HG03565 (cell line): ENCODE measurements around the gene SMPD3.

Experiments
- ATAC-seq: cut with Tn5 transposase; IDR thresholded peaks from one replicate; pipeline ENCODE4 v1.9.1; 2021; ENCODE audit warnings: mild to moderate bottlenecking, moderate library complexity; ENCODE audit not compliant: unreplicated experiment

Gene SMPD3

DNA sequence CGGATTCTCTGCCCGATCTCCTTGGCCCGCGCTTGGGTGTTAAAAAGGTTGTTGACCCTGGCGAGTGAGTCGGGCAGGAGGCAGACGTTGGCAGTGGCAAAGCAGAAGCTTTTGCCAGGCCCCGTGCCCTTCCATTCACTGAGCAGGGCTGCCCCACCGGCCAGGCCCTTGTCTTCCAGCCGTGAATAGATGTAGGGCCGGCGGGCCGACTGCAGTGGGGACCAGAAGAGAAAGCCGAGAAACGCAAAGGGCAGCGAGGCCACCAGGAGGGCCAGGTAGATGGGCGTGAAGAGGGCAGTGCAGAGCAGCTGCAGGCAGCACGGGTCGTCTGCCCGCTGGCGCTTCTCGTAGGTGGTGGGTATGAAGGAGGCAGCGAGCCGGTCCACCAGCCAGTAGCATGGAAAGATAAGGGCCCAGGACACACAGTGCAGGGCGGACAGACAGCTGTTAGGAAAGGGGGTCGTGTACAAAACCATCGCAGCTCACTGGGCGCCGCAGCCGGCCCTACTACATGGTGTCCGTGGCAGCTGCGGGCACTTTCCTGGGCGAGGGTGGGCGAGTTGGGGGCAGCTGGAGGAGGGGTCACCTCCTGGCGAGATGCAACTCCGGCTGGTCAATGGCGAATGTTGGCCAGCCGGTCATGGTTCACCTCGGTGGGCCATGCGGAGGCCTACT is 76.5 kb downstream of the SMPD3 start:
- no peak for ATAC-seq

DNA sequence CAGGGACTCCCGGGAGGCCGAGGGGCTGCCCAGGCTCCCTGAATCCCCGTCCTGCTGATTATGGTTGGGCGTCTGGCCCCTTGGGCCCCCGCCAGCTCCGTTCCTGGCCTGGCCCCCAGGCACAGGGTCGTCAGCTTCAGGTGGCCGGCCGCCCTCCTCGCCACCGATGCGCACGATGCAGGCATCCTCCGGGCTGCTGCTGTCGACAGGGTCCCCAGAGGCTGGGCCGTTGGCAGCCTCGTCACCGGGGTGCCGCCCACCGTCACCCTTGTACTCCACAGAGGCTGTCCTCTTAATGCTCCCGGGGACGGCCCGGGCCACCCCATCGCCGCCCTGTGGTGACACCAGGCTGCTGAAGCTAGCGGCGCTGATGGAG is 77.0 kb downstream of the SMPD3 start:
- no peak for ATAC-seq

- no peak for ATAC-seq
Observed at GRCh38 chr16:68370581-68371275, 77.6 kb downstream of the SMPD3 start.

DNA sequence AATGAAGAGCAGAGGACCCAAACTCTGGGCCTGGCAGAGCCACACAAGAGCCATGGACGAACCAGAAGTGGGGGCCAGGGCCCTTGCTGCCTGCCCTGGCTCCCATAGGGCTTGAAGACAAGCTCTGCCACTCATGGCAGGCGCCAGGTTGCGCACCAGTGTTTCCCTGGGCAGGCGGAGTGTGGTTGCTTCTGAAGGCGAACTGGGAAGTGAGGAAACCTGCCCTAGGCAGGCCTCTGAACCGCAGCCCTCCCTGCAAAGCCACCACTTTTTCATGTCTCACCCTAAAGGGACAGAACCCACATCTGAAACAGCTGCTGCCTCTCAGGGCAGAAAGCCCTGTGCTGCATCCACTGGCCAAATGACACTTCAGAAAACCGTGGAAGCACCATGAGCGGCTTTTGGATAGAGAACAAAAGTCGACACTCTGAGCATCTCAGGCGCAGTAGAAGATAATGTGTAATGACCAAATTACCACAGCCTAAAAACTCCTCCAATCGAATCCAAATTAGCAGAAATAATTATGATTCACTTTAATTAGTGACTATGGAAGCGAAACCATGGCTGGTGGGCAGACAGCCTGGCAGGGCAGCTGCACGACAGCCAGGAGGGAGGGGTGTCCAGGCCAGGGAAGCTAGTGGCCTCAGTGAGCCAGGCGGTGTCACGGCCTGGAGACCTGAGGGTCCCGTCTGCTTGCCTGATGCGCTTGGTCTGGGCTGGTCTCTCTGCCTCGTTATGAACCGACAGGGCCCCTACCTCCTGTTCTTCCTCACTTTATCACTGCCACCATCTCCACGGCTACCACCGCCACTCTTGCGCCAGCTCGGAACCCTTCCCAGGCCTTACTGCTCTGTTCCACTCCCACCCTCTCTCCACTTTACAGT is 78.4 kb downstream of the SMPD3 start:
- ATAC-seq, result peak; percentile 49

DNA sequence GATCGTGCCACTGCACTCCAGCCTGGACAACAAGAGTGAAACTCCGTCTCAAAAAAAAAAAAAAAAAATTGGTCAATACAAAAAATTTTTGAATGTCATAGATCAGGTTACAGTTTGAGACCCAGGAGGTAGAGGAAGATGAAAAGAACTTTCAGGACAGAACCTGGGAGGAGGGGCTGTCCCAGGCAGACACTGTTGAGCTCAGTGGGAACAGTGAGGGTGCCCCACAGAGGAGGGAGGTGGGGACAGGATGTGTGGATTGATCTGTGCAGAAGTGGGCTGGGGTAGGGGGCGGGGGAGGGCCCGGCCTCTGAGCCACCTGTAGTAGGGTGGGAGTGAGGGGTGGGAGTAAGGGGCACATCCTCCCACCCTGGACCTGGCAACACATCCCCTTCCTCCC is 79.1 kb downstream of the SMPD3 start:
- no peak for ATAC-seq

GRCh38 chr16:68368301-68368888 is 79.9 kb downstream of the SMPD3 start:
- no peak for ATAC-seq

GRCh38 chr16:68367891-68368290 is 80.4 kb downstream of the SMPD3 start:
- ATAC-seq, result no peak

DNA sequence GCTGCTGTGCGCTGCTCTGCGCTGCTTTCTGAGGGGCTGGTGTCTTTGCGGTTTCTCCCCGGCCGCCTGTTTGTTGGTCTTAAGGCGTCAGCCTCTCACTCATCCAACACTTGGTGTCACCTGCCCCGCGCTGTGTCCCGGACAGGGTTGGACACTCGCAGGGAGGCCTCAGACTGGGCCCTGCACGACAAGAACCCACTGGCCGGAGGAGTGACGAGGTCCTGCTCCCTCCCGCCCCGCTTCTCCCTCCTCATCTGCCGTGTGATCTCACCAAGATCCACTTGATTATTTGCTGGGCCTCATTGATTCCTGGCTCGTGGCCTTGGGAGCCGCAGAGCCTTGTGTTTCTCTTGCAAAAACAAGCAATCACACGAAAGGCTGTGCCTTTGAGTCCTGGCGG is 80.9 kb downstream of the SMPD3 start:
- no peak for ATAC-seq

DNA sequence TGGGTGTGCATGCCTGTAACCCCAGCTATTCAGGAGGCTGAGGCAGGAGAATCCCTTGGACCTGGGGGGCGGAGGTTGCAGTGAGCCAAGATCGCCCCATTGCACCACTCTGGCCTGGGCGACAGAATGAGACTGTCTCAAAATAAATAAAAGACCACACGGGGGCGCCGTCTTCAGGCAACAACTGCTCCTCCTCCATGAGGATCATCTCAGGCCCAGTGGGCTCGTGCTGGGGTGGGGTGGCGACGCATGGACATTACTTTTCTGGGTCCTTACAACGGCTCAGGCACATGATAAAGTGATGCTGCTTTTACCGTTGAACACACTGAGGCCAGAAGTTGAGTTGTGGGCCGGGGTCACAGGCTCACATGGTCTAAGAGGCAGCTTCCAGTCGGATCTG is 81.3 kb downstream of the SMPD3 start:
- ATAC-seq, result no peak

DNA sequence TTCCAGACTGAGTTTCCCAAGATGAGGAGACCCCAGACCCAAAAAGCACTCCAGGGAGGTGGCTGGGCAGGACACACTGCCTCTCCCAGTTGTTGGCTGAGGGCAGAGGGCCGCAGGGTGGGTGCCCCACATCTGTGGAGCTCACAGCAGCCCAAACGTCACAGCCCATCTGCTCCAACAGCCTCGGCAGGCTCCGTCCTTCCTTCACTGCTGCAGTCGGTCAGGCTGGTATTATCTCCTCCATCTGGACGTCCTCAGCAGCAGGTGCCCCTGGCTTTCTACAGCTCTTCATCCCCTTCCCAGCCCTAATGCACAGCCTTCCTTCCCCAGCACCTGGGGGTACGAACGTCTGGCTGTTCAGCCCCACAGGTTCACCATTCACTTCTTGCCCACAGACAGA is 82.2 kb downstream of the SMPD3 start:
- no peak for ATAC-seq

GRCh38 chr16:68365167-68365817 is 83.0 kb downstream of the SMPD3 start:
- ATAC-seq, result no peak

GRCh38 chr16:68364561-68364998 is 83.7 kb downstream of the SMPD3 start:
- ATAC-seq, result no peak

DNA sequence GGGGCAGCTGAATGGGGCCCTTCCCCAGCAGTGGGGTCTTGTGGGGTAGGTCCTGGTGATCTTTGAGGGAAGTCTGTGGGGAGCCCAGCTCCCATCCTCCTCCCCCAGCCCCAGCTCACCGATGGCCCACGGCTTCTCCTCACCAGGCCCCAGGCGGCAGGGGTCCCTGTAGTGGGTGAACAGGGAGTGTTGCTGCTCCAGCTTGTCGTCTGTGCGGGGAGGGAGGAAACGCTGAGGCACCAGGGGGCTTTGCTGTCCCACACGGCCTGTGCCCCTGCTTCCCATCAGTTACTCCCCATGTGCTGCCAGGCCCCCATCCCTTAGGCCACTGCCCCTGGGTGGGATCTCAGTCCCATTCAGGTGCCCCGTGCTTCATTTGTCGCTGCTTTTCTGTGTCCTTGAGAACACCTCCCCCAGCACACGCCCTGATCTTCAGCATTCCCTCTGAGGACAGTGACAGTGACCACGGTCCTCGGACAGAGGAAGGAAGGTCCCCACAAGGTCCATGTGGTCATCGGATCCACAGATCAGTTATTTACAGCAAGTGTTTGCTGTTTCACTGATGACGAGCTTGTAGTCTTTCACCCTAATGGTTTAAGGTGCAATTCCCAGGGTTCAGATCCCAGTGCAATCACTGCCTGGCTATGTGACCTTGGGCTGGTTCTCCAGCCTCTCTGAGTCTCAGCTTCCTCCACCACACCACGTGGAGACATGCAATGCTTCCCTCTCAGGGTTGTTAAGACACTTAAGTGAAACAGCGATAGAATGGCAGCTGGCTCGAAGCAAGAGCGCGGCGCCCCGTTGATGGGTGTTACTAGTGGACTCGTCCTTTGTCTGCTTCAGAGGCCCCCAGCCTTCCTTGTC is 84.4 kb downstream of the SMPD3 start:
- ATAC-seq, result no peak

DNA sequence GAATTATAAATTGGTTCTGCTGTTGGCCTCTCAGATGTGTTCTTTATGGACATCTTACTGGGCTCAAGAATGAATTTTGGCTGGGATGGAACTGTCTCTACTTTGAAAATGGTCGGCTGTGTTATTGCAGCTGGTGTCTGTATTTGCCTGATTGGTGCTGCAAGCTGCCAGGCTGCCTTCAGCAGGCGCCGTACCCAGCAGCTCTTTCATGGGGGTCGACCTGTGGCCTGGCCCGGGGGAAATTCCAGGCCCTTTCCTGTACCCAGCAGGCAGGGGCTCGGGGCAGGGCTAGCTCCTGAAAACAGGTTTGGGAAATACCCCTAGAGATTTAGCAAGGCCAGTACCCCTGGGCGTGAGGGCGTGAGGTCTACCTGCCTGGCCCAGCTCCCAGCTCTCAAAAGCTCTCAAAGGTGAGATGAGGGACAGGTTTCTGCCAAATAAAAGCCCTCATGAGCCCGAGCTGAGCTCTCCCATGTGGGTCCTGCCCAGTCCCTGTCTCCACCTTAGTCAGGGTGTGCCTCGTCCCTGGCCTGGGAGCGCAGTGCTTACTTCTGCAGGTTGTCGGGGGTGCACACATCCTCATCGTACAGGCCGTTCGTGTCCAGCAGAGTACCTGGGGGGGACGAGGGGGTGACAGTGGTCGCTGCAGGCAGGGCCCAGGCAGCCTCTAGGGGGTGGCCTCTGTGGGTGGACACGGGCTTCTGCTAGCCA is 85.2 kb downstream of the SMPD3 start:
- no peak for ATAC-seq

- no peak for ATAC-seq
Observed at GRCh38 chr16:68362262-68362913, 85.9 kb downstream of the SMPD3 start.

GRCh38 chr16:68361485-68361884 is 86.8 kb downstream of the SMPD3 start:
- no peak for ATAC-seq

- no peak for ATAC-seq
Observed at GRCh38 chr16:68360956-68361355, 87.4 kb downstream of the SMPD3 start.

DNA sequence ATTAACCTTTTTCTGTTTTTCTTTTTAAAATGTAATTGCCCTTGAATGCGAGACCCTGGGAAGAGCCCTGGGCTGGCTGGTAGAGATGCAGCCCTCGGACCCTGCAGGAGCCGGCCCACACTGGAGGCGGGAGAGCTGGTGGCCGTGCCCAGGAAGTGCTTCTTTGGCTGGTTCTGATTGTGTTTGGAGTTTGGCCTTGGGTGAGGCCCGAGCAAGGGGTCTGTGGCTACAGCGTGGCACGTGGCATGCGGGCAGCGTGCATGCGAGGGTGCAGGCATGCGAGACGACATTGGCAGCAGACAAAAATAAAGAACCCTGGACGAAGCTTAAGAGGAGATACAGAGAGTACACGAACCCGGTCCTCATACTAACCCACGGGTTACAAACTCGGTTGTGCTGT is 87.8 kb downstream of the SMPD3 start:
- no peak for ATAC-seq
